ENCODE results near the gene GID8. TPM values are rescaled to one million over a fixed set of nuclear protein-coding genes. Genes with fewer than 3 reads are reported as not detected.
A peak's percentile ranks its signal among the peaks of the same experiment; 100 is the strongest.

GID8 gene
- total and polyA plus RNA-seq, 2 of the 13 experiments (the other 11 are each of a cell fraction or from before 2014, with no cell fraction given) = 39.6 to 59.8 TPM

GRCh38 chr20:62900692-62901584 is 37.0 kb upstream of the GID8 start (continued):
- TF ChIP-seq ZBTB40 (IDR thresholded peaks at IDR 0.05) (no peak), ZBTB40 (CRISPR knock-in tag; IDR thresholded peaks at IDR 0.05) (peak; percentile 26; the same call in 1 of the 2 replicates), JUNB (CRISPR knock-in tag; IDR thresholded peaks at IDR 0.05; ENCODE audit: borderline replicate concordance) (no peak), EED (CRISPR knock-in tag; IDR thresholded peaks at IDR 0.05) (peak; percentile 20), ZBTB10 (CRISPR knock-in tag; IDR thresholded peaks at IDR 0.05; ENCODE audit: borderline replicate concordance) (no peak), POLR2AphosphoS2 (IDR thresholded peaks at IDR 0.05; ENCODE audit: low read depth, low read length) (peak; percentile 23), ELF1 (CRISPR knock-in tag; IDR thresholded peaks at IDR 0.05) (no peak; the same call in 1 of the 2 replicates), AHR (CRISPR knock-in tag; IDR thresholded peaks at IDR 0.05) (peak; percentile 49; the same call in 1 of the 2 replicates), ZBTB38 (CRISPR knock-in tag; IDR thresholded peaks at IDR 0.05) (peak; percentile 43; the same call in 1 of the 2 replicates), SP140L (CRISPR knock-in tag; IDR thresholded peaks at IDR 0.05; ENCODE audit: borderline replicate concordance) (no peak), HOMEZ (CRISPR knock-in tag; IDR thresholded peaks at IDR 0.05; ENCODE audit: low read depth) (0 out of 2 replicates have a peak, but pooled peaks have one; percentile 10), CREM (IDR thresholded peaks at IDR 0.05) (0 out of 2 replicates have a peak, but pooled peaks have one; percentile 53), CREM (CRISPR knock-in tag; IDR thresholded peaks at IDR 0.05) (no peak), MBD4 (IDR thresholded peaks at IDR 0.05; ENCODE audit: borderline replicate concordance, low read length) (peak; percentile 42; the same call in 1 of the 2 replicates), ZNF143 (CRISPR knock-in tag; IDR thresholded peaks at IDR 0.05) (0 out of 2 replicates have a peak, but pooled peaks have one; percentile 23), SMC3 (IDR thresholded peaks at IDR 0.05; ENCODE audit: low read length) (peak; percentile 31; the same call in 1 of the 2 replicates)
